ENCODE measurements around the gene SFT2D3.
"Not testable (repeated sequence)": the region's sequence is repeated elsewhere in the genome, so short reads cannot be mapped to it uniquely, and the experiment has no call there.

SFT2D3 gene

DNA sequence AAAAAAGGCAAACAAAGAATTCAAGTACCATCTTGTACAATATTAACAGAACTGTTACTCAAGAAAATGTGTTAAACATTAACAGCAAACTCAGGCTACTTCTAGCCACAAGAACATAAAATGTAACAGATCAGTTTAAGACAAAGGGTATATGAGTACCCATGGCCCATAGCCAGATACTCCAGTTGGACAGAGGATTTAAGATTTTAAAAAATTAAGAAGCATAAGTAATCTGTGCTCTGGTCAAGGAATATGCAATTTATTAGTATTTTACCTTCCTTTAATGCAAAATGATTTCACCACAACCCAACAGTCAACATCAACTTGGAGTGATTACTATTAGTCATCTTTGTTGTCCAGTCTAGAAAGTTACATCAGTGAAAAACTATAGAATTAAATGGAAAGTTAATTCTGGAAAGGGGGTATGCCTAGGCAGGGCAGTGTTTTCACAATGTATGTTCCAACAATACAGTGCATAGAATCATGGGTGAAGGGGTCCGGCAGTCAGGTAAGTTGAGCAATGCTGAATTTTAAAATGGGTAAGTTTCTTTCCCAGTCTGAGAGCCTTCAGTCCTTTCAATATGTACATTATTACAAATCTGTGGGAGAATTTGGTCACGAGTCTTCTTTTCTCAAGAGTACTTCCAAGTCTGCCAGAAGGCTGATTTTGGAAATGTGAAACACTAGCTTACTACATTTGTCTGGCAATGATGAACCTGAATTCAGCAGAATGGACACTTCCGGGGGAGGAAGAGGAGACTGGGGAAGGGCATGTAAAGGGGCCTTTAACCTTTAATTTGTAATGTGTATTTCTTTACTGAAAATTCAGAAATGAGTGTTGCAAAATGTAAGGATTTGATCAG lies 34.5 kb downstream of the SFT2D3 start:
- H3K27ac ChIP-seq = no peak overlapping the region
- TF ChIP-seq, protein P1, sequence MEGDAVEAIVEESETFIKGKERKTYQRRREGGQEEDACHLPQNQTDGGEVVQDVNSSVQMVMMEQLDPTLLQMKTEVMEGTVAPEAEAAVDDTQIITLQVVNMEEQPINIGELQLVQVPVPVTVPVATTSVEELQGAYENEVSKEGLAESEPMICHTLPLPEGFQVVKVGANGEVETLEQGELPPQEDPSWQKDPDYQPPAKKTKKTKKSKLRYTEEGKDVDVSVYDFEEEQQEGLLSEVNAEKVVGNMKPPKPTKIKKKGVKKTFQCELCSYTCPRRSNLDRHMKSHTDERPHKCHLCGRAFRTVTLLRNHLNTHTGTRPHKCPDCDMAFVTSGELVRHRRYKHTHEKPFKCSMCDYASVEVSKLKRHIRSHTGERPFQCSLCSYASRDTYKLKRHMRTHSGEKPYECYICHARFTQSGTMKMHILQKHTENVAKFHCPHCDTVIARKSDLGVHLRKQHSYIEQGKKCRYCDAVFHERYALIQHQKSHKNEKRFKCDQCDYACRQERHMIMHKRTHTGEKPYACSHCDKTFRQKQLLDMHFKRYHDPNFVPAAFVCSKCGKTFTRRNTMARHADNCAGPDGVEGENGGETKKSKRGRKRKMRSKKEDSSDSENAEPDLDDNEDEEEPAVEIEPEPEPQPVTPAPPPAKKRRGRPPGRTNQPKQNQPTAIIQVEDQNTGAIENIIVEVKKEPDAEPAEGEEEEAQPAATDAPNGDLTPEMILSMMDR (IDR thresholded peaks at IDR 0.05) = no peak
- TF ChIP-seq ZFX (IDR thresholded peaks at IDR 0.05; ENCODE audit: borderline replicate concordance) = no peak

DNA sequence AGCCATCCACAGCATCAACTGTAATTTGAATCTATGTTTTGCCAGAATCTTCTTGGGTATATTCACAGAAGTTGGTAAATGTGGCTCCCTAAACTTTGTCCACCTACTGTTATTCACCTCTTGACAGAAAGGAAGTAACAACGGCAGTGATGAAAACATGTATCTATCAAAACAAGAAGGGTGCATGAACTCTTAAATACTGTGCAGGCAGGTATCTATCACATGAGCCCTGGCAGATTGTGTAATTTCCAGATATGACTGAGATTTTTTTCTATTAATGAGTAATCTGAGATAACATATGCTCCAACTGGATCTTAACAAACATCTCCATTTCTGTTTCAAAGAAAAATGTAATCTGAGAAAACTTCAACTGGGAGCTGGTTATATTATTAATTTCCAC lies 36.6 kb downstream of the SFT2D3 start:
- no peak overlapping the region for H3K27ac ChIP-seq
- no peak for TF ChIP-seq ZFX (IDR thresholded peaks at IDR 0.05; ENCODE audit: borderline replicate concordance)
- TF ChIP-seq, protein P1 (IDR thresholded peaks at IDR 0.05) = no peak

- TF ChIP-seq, protein P1 (IDR thresholded peaks at IDR 0.05) = no peak
- no peak for TF ChIP-seq ZFX (IDR thresholded peaks at IDR 0.05; ENCODE audit: borderline replicate concordance)
- H3K27ac ChIP-seq = no peak overlapping the region
Observed at GRCh38 chr2:127739800-127740199, 38.5 kb downstream of the SFT2D3 start.

DNA sequence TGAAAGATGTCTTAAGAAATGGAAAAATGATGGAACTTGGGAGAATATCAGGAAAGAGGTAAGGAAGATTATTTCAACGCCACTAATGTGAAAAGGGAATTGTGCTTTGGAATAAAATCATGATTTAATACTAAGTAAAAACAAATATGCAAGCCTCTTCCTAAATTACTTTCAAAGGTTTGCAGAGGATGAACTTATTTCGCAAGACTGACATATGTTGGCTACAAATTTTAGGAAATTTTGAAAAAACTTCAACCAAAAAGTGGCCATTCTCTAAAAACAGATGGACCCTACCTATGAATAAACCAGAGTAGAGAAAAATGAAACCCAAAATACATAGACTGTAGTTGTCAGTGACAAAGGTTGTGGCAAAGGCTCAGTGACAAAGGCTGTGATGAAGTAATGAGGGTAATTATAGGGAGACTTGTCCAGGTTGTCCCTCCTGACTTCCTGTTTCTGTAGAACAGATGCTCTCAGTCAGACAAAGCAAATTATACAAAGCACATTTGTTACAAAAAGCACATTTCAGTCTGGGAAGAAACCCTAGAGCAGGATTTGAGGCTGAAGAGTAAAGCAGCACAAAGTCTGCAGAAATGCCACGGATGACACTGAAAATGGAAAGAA lies 39.5 kb downstream of the SFT2D3 start:
- TF ChIP-seq, protein P1 (IDR thresholded peaks at IDR 0.05) = no peak
- no peak for TF ChIP-seq ZFX (IDR thresholded peaks at IDR 0.05; ENCODE audit: borderline replicate concordance)
- no peak overlapping the region for H3K27ac ChIP-seq

- TF ChIP-seq, protein P1 (IDR thresholded peaks at IDR 0.05) = no peak
- TF ChIP-seq ZFX (IDR thresholded peaks at IDR 0.05; ENCODE audit: borderline replicate concordance) = no peak
- no peak overlapping the region for H3K27ac ChIP-seq
Observed at GRCh38 chr2:127743477-127744026, 42.3 kb downstream of the SFT2D3 start.

GRCh38 chr2:127747621-127748020 lies 46.3 kb downstream of the SFT2D3 start:
- no peak for TF ChIP-seq ZFX (IDR thresholded peaks at IDR 0.05; ENCODE audit: borderline replicate concordance)
- TF ChIP-seq, protein P1 (IDR thresholded peaks at IDR 0.05) = no peak
- no peak overlapping the region for H3K27ac ChIP-seq

DNA sequence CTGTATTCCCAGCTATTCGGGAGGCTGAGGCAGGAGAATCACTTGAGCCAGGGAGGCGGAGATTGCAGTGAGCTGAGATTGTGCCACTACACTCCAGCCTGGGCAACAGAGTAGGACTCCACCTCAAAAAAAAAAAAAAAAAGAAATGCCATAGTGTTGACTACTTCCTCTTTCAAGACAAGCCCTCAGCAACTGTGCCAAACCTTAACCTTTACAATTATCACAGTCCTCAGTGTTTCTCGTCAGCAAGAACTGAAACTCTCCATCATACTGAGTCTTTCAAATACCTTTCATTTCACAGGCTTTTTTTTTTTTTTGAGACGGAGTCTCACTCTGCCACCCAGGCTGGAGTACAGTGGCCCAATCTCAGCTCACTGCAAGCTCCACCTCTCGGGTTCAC lies 48.2 kb downstream of the SFT2D3 start:
- not testable (repeated sequence) for H3K27ac ChIP-seq

All from 22Rv1 (cell line).